LNCAP (cell line): ENCODE measurements around the gene JMJD7.

ENCODE experiments used
- TF ChIP-seq, protein P1 (sequence below): fragments of 450-650 bp; IDR thresholded peaks from 2 replicates; pipeline ENCODE4 v1.5.1; 2017; ENCODE audit warnings: mild to moderate bottlenecking

Gene JMJD7

DNA sequence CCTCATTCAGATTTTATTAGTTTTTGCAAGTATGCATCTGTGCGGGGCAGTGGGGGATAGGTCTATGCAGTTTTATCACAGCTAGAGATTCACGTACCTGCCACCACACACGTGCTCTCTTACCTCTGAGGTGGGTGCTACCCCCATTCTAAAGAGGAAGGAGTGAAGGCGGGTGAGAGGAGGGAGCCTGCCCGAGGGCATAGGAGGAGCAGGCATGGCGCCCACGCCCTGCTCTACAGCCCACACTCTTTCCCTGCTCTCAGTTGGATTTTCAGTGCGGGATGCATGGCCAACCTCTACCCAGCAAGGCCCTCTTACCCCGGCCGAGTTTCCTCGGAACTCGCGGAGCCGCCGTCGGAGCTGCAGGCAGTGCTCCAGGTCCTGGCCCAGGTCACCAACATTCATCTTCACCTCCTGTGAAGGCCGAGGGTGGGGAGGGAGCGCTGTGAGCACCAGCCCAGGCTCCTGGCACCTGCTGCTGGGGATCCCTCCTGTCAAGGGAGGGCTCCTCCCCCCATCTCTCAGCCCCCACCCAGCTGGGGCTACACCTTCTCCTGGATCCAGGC lies 37.7 kb downstream of the JMJD7 start:
- TF ChIP-seq, protein P1, sequence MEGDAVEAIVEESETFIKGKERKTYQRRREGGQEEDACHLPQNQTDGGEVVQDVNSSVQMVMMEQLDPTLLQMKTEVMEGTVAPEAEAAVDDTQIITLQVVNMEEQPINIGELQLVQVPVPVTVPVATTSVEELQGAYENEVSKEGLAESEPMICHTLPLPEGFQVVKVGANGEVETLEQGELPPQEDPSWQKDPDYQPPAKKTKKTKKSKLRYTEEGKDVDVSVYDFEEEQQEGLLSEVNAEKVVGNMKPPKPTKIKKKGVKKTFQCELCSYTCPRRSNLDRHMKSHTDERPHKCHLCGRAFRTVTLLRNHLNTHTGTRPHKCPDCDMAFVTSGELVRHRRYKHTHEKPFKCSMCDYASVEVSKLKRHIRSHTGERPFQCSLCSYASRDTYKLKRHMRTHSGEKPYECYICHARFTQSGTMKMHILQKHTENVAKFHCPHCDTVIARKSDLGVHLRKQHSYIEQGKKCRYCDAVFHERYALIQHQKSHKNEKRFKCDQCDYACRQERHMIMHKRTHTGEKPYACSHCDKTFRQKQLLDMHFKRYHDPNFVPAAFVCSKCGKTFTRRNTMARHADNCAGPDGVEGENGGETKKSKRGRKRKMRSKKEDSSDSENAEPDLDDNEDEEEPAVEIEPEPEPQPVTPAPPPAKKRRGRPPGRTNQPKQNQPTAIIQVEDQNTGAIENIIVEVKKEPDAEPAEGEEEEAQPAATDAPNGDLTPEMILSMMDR: no peak

DNA sequence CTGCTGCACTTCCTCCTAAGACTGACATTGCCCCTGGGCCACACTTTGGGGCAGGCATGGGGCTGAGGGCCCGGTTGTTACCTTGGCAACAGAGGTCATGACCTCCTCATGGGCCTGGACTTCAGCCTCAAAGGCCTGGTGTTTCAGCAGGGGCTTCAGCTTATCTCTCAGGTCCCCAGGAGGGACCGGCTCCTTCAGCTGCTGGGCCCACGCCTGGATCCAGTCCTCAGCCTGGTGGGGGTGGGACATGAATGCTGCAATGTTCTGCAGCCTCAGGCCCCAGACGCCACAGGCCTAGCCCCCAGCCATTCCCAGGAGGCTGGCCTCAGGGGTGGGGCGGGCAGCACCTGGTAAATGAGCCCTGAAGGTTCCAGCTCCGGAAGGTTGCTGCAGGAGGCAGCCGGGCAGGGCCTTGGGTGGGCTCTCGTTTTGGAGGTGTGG lies 38.4 kb downstream of the JMJD7 start:
- TF ChIP-seq, protein P1: no peak

DNA sequence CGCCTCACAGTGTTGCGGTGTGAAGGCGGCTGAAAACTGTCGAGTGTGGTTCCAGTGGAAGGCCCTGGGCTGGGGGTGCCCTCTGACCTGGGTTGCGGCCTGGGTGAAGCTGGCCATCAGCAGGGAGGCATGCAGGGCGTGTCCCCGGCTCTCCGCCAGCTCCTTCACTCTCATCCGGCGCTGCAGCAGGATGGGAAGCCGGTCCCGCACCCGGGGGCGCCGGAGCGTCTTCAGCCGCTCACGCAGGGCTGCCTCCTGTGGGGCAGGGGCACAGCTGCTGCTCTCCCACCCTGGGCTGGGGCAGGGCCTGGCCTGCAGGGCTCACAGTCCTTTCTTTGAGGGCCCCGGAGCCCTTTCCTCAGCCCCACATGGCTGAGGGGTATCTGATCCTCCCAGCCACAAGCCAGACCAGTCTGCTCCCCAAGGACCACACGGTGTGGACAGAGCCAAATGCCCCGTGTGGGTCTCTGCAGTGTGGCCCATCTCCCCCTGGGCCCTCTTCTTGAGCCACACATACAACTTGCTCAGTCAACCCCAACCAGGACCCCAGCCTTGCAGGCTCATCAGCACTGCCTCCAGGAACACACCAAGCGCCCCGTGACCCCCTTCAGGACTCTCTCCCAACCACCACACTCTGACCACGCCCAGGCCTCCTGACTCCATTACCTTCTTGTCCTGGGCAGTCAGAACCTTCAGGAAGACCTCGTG lies 39.1 kb downstream of the JMJD7 start:
- TF ChIP-seq, protein P1: no peak

DNA sequence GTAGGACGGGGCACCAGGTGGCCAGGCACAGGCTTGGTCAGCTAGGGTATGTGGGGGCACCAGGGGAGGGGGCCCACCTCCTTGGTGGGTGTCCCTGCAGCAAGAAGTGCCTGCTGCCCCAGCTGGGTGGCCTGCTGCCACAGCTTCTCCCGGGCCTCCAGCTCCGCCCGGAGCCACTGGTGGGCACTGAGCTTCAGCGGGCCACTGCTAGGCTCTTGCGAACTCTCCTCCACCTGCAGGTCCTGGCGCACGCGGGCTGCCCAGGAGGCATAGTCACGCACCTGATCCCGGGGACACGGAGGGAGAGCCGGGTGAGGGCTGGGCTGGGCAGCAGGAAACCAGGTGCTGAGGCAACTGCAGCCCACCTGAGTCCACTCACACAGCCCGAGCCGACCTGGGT lies 40.4 kb downstream of the JMJD7 start:
- TF ChIP-seq, protein P1: no peak

DNA sequence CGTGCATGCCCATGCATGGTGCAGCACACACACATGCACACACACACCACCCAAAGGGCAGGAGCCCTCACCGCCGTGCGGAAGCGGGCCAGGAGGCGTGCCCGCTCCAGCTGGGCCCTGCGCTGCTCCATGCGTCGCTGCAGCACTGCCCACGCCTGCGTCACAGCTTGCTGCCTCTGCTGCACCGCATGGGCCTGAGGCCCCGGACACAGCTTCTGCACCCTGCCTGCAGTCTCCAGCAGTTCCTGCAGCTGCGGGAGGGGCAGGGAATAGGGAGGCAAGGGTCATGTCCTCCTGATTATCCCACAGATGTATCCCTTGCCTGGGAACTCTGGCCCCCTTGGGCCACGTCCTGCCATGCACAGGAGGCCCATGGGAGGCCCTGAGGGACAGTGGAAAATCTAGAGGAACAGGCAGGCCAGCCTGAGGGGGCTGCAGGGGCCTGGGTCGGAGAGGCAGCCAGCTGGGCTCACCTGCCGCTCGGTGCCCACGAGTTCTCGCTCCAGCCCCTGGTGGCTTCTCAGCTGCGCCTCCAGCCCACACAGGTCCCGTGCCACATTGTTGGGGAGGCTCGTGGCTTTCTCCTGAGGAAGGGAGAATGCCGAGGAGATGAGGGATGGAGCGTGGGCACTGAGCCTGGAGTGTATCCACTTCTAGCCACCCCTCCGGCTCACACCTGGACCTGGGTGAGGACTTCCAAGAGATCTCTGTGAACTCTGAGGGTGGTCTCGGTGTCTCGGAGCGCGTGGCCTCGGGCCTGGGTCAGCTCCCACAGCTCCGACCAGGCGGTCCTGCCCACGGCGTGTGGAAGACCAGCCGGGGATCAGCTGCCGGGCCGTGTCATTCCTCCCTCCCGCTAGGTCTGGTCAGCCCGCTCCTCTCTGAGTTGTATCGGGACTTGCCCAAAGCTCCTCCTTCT lies 42.1 kb downstream of the JMJD7 start:
- TF ChIP-seq, protein P1: no peak

DNA sequence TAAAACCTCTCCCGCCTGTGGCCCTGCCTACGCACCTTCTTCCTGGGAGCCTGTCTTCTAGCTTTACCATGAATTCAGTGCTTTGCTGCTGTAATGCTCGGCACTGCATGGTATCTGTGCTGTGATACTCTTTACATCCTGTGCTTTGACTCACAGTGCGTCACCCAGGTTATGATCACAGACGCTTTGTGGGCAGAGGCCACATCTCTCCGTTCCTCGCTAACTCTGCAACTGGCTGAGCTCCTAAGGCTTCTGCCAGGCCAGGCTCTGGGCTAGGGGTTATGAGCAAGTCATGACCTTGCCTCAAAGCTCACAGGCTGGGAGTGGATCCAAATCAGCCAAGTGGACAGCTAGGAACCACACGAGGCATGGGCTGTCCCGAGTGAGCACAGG lies 42.8 kb downstream of the JMJD7 start:
- TF ChIP-seq, protein P1: no peak

DNA sequence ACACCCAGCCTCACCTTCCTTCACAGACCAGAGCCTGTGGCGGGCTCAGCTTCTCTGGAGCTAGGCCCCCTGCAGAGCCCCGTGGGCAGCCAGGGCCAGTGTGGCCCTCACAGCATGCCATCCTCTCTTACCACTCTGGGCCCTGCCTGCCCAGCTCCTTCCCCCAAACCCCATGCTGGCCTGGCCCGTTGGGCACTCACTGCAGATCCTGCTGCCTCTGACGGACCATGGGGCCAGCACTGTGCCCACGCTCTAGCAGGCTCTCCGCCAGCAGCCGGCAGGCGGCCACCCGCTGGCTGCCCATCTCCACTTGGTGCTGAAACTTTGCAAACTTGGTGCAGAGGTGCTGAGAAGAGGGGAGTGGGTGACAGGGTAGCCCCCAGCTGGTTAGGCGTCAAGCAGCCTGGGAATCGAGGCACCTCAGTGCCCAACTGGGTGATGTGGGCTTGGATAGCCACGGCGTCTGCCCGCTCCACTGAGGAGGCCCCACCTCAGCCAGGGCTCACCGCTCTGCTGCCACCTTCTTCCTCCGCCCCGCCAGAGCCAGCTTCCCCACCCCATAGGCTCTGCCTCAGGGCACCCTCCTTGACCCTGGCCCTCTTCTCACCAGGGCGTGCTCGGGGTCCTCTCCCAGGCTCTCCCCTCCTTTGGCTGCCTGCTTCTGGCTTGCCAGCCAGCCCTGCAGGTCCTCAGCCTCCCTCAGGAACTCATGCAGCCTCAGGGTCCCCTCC lies 43.4 kb downstream of the JMJD7 start:
- TF ChIP-seq, protein P1: no peak
